Ammon's horn (tissue), 1 donor: ENCODE data around the gene STAT5A.

Experiments used
- DNase-seq: peaks from one replicate; pipeline ENCODE4 v3.0.0-alpha.2; 2016; ENCODE audit warnings: low spot score

The STAT5A gene

GRCh38 chr17:42268236-42268635 is 20.1 kb upstream of the STAT5A start:
- no peak for DNase-seq

- DNase-seq = no peak
Measured at GRCh38 chr17:42270170-42270535, 18.1 kb upstream of the STAT5A start.

GRCh38 chr17:42270596-42270995 is 17.7 kb upstream of the STAT5A start:
- DNase-seq = no peak

DNA sequence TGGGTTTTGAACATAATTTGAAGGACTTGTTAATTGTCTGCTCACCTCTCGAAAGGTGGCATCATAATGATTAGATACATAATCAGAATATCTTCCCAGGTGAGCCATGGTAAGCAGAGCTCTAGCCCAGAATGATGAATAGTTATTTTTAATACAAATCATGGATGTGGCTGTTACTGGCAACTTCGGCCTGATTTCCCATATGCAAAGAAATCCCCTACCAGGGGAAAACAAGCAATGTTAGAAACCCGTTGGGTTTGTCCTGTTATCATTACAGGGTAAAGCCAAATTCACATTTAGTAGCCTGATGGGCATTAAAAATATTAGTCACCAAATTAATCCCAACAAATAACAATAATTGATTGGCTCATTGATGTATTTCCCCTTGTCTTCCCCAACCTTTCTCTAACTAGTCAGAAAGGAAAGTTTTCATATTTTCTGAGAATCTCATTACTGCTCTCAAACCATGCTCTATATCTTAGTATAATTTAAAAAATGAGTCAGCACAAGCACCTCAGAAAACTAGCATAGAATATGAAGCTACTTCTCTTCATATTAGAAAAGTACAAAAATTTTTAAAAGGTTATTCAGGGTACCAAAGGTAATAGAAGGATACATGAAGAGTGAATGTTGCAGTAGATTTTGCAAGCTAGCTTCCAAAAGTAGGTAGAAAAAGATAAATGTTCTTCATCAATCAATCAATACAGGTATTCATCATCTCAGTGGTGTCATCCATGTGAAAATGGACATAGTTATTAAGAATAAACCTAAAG is 17.1 kb upstream of the STAT5A start:
- DNase-seq = no peak

- DNase-seq = no peak
Measured at GRCh38 chr17:42271779-42272035, 16.6 kb upstream of the STAT5A start.

GRCh38 chr17:42272162-42272907 is 16.0 kb upstream of the STAT5A start:
- no peak for DNase-seq

- no peak for DNase-seq
Measured at GRCh38 chr17:42273474-42274252, 14.6 kb upstream of the STAT5A start.

- no peak for DNase-seq
Measured at GRCh38 chr17:42274253-42274542, 14.1 kb upstream of the STAT5A start.

GRCh38 chr17:42274812-42275526 is 13.3 kb upstream of the STAT5A start:
- no peak for DNase-seq

DNA sequence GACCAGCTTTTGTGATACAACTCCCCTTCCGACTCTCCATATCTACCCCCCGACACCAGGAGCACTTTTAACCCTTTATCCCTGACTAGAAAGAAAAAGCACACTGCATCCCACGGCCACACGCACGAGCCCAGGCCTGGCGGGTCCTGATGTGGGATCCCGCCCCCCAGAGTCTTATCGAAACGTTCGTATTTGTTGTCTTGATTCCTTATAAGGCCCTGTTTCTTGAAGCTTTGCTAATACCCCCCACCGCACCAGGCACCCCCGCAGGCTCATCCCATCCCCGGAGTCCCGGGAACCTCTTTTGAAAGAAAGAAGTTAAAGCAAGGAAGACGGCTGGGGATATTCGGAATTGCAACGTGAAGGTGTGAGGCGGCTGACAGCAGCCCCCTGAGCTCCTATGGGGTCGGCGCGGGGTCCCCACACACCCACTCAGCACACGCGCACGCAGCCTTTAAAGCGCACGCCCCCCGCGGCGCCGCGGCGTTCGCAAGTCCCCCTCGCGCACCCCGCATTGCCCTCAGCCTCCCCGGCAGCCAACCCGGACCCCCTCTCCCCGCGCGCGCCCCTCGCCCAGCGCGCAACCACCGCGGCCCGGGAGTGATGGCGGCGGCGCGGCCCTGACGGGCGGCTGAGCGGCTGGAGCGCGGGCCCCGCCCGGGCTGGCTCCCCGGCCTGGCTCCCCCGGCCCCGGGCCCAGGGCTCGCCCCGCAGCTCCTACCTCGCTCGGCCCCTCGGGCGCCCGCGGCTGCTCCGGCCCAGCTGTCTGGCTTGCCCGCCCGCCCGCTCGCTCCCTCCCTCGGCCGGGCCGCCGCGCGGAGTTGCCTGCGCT is 12.6 kb upstream of the STAT5A start:
- DNase-seq = no peak

DNA sequence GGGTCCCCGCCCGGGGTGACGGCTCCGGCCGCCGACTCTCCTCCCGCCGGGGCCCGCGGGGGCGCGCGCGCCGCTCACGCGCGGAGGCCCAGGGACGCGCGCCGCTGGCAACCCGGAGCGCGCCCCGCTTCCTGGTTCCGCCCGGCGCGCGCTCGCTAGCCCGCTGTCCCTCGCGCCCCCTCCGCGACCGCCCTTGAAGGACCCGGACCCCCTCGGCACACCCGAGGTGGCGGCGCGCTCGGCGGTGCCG is 12.0 kb upstream of the STAT5A start, which contains the start of gene STAT5B:
Gene STAT5B (minus strand): TSS at position 33 of the 250 bp plus-strand sequence. CDS start 44,264 bp downstream, outside the sequence.
- peak; percentile 67 for DNase-seq

- peak; percentile 55 for DNase-seq
Measured at GRCh38 chr17:42276609-42277341, 11.5 kb upstream of the STAT5A start.

GRCh38 chr17:42277342-42277712 is 11.0 kb upstream of the STAT5A start:
- DNase-seq = no peak

DNA sequence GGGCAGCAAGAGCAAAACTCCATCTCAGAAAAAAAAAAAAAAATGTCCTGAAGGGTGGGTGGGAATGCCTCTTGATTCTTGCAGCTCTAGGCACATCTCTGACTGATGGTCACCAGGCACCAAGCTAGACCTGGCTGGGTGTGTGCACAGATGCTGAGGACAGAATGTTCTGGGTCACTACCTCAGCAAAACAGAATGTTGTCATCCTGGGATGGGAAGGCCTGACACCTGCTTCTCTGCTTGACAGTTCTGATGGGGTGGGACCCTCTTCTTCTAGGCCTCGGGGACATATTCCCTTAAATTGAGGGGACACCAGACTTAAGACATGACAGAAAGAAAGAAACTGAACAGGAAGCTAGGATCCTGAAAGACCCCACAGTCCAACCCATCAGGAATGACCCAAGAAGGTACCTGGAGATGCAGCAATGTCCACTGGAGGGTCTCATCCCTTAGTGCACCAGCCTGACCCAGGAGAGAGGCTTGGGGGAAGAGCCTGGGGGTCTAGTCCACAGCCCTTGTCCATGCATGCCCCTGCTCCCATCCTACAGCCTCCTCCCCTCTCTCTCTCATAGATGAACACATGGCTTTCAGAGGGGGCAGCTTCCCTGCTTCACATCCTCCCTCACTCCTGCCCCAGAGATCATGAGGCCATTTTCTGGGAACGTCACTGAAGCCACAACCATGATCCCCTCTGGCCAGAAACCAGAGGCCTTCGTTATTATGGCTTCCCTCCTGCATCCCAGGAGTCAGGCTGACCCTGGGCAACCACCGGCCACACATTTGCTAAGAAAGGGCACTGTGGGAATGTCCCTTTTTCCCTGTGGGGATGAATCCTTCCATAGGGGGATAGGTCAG is 8.3 kb upstream of the STAT5A start:
- DNase-seq = no peak

GRCh38 chr17:42281571-42282096 is 6.7 kb upstream of the STAT5A start:
- DNase-seq = no peak

- DNase-seq = no peak
Measured at GRCh38 chr17:42282478-42283080, 5.7 kb upstream of the STAT5A start.

- no peak for DNase-seq
Measured at GRCh38 chr17:42283241-42284023, 4.9 kb upstream of the STAT5A start.

- DNase-seq = no peak
Measured at GRCh38 chr17:42284024-42284369, 4.3 kb upstream of the STAT5A start.

- no peak for DNase-seq
Measured at GRCh38 chr17:42284566-42284965, 3.7 kb upstream of the STAT5A start.
